ENCODE measurements around the gene NELL1. TPM values are rescaled to one million over a fixed set of nuclear protein-coding genes. Genes with fewer than 3 reads are reported as not detected.

Gene NELL1
- polyA plus RNA-seq, 1 experiment: not detected

DNA sequence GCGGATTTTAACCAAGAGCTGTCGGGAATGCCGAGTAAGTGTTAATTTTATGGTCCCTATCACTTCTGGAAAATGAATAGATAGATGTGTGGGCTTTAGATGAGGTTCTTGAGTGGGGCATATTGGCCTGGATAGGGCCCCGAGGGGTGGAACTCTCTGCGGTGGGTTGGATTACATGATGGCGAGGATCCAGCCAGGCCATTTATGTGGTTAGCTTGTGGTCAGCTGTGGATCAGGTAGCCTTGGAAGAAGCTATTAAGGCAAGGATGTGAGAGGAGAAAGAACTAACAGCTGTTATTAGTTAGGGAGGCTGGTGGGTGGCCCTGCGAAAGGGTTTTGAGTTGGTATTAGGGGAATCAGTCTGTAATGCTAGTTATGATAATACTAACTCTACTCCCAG lies 268.4 kb downstream of the NELL1 start:
- TF ChIP-seq, protein P1, sequence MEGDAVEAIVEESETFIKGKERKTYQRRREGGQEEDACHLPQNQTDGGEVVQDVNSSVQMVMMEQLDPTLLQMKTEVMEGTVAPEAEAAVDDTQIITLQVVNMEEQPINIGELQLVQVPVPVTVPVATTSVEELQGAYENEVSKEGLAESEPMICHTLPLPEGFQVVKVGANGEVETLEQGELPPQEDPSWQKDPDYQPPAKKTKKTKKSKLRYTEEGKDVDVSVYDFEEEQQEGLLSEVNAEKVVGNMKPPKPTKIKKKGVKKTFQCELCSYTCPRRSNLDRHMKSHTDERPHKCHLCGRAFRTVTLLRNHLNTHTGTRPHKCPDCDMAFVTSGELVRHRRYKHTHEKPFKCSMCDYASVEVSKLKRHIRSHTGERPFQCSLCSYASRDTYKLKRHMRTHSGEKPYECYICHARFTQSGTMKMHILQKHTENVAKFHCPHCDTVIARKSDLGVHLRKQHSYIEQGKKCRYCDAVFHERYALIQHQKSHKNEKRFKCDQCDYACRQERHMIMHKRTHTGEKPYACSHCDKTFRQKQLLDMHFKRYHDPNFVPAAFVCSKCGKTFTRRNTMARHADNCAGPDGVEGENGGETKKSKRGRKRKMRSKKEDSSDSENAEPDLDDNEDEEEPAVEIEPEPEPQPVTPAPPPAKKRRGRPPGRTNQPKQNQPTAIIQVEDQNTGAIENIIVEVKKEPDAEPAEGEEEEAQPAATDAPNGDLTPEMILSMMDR (IDR thresholded peaks at IDR 0.05; ENCODE audit: low read depth, low read length): no peak
- DNase-seq (ENCODE audit: low read depth, low spot score): no peak
- H3K4me3 ChIP-seq (ENCODE audit: low read depth, low read length): no peak overlapping the region
- peaks cover 30% of the 10 kb centered on the region for H3K9me3 ChIP-seq (ENCODE audit: control insufficient read depth, insufficient read depth, low read length)
- H3K27ac ChIP-seq (ENCODE audit: low read depth, low read length): no peak overlapping the region
- H3K27me3 ChIP-seq (ENCODE audit: control insufficient read depth, insufficient read depth, low read length): no peaks in the 10 kb centered on the region
- CTCF ChIA-PET: no interaction called here
- POLR2A ChIA-PET: no interaction called here

- no peak overlapping the region for H3K4me3 ChIP-seq (ENCODE audit: low read depth, low read length)
- no peak overlapping the region for H3K27ac ChIP-seq (ENCODE audit: low read depth, low read length)
- no peaks in the 10 kb centered on the region for H3K27me3 ChIP-seq (ENCODE audit: control insufficient read depth, insufficient read depth, low read length)
- ChIA-PET POLR2A (no interaction called here), CTCF (no interaction called here)
- no peak for DNase-seq (ENCODE audit: low read depth, low spot score)
- H3K9me3 ChIP-seq (ENCODE audit: control insufficient read depth, insufficient read depth, low read length): 0 out of 2 replicates have a peak, but pooled peaks cover 2% of the 10 kb centered on the region
- TF ChIP-seq, protein P1 (IDR thresholded peaks at IDR 0.05; ENCODE audit: low read depth, low read length): no peak
Observed at GRCh38 chr11:20949585-20949984, 280.2 kb downstream of the NELL1 start.

DNA sequence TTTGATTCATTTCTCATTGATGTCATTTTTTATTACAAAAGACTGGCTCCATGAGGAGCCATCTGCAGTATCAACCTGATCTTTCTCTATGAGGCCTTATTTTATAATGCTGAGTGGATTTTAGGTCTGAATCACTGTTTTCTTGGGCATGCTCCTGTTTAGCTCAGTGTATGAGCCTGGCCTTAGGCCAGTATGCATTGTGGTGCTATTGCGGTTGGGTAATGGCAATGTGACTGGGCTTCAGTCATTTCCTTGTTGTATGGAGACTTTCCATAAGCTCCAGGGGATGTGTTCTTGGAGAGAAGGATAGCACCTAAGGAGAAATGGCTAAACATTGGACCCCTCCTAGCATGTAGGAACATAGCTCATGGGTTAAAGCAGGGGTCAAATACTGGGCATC lies 293.2 kb downstream of the NELL1 start:
- H3K9me3 ChIP-seq (ENCODE audit: control insufficient read depth, insufficient read depth, low read length): peaks cover 3% of the 10 kb centered on the region; the same call in 1 of the 2 replicates
- no peak for DNase-seq (ENCODE audit: low read depth, low spot score)
- no peaks in the 10 kb centered on the region for H3K27me3 ChIP-seq (ENCODE audit: control insufficient read depth, insufficient read depth, low read length)
- H3K27ac ChIP-seq (ENCODE audit: low read depth, low read length): no peak overlapping the region
- no peak overlapping the region for H3K4me3 ChIP-seq (ENCODE audit: low read depth, low read length)
- ChIA-PET CTCF (no interaction called here), POLR2A (no interaction called here)
- TF ChIP-seq, protein P1 (IDR thresholded peaks at IDR 0.05; ENCODE audit: low read depth, low read length): no peak

DNA sequence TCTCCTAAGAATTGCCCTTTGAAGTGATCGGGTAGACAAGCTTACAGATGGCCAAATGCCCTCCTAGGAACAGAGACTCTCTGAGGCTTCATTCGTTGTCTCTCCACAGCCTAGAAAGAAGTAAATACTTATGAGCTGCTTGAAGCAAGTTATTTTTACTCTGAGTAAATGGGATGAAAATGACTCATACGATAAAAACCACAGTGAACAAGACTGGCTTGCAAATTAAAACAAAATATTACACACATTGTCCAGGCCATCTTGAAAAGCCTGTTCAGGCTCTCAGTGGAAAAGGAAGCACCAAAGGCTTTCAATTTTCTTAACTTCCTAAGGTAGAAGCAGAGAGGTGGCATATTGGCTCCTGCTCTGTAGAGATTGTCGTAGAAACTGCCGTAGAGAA lies 294.2 kb downstream of the NELL1 start:
- no peak overlapping the region for H3K27ac ChIP-seq (ENCODE audit: low read depth, low read length)

GRCh38 chr11:20964985-20965384 lies 295.6 kb downstream of the NELL1 start:
- CTCF ChIA-PET: no interaction called here
- POLR2A ChIA-PET: no interaction called here
- Histone ChIP-seq H3K9me3 (ENCODE audit: control insufficient read depth, insufficient read depth, low read length) (0 out of 2 replicates have a peak, but pooled peaks cover 3% of the 10 kb centered on the region), H3K27me3 (ENCODE audit: control insufficient read depth, insufficient read depth, low read length) (no peaks in the 10 kb centered on the region), H3K27ac (ENCODE audit: low read depth, low read length) (no peak overlapping the region), H3K4me3 (ENCODE audit: low read depth, low read length) (no peak overlapping the region)
- DNase-seq (ENCODE audit: low read depth, low spot score): no peak
- TF ChIP-seq, protein P1 (IDR thresholded peaks at IDR 0.05; ENCODE audit: low read depth, low read length): no peak

More for the DNA sequence above, 294.2 kb downstream of the NELL1 start:
- ChIA-PET POLR2A (no interaction called here), CTCF (no interaction called here)
- 0 out of 2 replicates have a peak, but pooled peaks cover 1% of the 10 kb centered on the region for H3K9me3 ChIP-seq (ENCODE audit: control insufficient read depth, insufficient read depth, low read length)
- TF ChIP-seq, protein P1 (IDR thresholded peaks at IDR 0.05; ENCODE audit: low read depth, low read length): no peak
- H3K4me3 ChIP-seq (ENCODE audit: low read depth, low read length): no peak overlapping the region
- no peak for DNase-seq (ENCODE audit: low read depth, low spot score)
- no peaks in the 10 kb centered on the region for H3K27me3 ChIP-seq (ENCODE audit: control insufficient read depth, insufficient read depth, low read length)
